Smooth muscle cell of the brain vasculature (primary cell): ENCODE data around the gene CDS1.
"Not testable (repeated sequence)": the region's sequence is repeated elsewhere in the genome, so short reads cannot be mapped to it uniquely, and the experiment has no call there.

Source experiments
- DNase-seq: peaks from one replicate; pipeline ENCODE4 v3.0.0-alpha.2; 2012; ENCODE audit warnings: low read depth, low spot score

CDS1 gene

GRCh38 chr4:84611531-84611930 lies 28.6 kb downstream of the CDS1 start:
- no peak for DNase-seq

DNA sequence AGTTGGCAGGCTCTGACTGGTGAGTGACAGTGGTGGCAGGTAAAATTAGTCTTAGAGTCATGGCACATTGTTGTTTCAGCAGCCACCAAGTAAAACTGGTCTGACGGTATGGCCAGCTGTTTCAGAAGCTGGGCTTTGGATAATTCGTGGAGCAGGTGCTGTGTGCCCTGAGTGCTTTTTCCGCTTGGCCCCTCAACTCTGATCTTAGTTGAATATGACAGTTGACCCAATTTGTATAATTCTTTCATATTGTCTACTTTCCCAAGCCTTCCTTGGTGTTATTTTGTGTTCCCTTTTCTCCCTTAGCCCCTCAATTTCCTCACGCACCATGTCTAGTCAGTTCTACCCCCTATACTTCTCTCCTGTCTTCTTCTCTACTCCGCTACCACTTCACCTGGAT lies 32.0 kb downstream of the CDS1 start:
- DNase-seq, result no peak

DNA sequence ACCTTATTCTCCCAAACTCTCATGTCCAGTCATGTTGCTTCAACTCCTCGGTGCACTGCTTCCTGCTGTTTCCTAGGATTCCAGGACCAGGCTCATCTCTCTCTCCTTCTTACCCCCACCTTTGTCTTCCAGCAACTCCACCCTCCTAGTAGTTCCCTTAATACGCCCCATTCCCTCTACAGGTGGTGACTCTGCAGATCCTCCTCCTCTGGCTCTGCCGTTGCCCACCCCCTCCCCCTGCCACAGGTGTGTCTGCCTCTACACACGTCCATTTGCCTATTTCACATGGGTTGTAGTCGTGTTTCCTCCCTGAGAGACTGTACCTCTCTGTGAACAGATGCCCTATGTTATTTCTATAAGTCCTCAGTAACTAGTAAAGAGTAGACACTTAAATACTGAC lies 32.4 kb downstream of the CDS1 start:
- DNase-seq, result no peak

GRCh38 chr4:84622959-84623358 lies 40.0 kb downstream of the CDS1 start:
- DNase-seq, result no peak

DNA sequence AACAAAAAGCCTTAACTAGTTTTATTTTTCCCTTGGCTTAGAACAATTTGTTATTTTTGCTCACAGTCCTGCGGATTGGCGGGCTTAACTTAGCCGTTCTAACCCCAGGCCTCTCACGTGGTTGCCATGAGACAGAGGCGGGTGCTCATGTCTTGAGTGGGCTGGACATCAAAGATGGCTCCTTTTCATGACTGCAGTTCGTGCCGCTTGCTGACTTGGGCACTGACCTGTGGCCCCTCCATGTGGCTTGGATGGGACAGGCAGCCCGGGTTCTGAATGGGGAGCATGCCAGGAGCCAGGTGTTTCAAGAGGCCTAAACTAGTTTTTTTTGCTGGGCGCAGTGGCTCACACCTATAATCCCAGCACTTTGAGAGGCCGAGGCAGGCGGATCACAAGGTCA lies 40.7 kb downstream of the CDS1 start:
- no peak for DNase-seq

GRCh38 chr4:84626673-84627072 lies 43.7 kb downstream of the CDS1 start:
- DNase-seq, result no peak

DNA sequence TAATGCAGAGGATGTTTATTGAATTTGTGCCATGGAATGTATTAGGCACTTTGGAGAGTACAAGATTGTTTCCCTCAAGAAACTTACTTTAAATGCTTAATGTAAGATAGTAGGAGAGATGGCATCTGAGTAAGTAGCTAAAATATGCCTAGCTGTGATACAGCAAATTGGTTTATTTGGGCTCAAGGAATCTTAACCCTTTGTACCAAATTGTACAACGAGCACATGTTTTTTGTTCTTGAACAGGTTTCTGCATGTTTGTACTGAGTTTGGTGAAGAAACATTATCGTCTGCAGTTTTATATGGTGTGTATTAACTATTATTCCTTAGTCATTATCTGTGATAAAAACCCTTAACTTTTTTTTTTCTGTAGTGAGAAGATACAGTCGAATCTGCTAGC lies 48.6 kb downstream of the CDS1 start:
- no peak for DNase-seq

DNA sequence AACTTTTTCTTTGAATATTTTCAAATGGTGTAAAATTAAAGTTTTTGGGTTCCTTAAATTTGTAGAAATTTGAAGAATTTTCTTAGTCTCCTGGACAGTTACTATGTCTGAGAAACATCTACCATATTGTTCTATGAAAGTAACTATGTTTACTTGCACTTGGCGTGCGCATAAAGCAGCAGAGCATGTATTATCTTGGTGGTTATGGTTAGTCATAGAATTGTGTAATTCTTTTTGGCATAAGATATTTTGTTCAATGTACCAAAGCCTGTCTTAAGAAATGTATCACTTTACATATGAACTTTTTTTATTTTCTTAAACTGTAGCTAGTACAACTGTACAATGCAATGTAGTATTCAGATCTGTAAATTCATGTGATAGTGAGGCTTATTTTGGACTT lies 49.2 kb downstream of the CDS1 start:
- no peak for DNase-seq

GRCh38 chr4:84634961-84635360 lies 52.0 kb downstream of the CDS1 start:
- no peak for DNase-seq

GRCh38 chr4:84638092-84638491 lies 55.2 kb downstream of the CDS1 start:
- no peak for DNase-seq

DNA sequence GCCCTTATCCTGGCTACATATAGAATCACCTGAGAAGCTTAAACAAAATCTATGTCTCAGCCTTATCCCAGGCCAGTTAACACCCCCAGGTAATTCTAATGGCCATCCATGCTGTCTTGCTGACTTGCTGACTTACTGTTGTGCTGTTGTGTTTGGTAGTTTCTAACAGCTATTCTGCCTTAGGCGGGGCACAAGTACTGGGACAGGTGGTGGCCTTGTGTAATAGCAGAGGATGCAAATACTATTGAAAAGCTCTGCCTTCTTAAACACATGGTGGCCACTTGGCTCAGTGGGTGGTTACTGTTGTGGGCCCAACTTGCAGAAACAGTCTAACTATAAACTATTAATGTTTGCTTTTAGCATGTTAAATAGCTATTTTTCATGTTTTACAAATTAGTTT lies 56.2 kb downstream of the CDS1 start:
- DNase-seq, result no peak

- DNase-seq, result no peak
Observed at GRCh38 chr4:84644087-84644486, 61.2 kb downstream of the CDS1 start.

DNA sequence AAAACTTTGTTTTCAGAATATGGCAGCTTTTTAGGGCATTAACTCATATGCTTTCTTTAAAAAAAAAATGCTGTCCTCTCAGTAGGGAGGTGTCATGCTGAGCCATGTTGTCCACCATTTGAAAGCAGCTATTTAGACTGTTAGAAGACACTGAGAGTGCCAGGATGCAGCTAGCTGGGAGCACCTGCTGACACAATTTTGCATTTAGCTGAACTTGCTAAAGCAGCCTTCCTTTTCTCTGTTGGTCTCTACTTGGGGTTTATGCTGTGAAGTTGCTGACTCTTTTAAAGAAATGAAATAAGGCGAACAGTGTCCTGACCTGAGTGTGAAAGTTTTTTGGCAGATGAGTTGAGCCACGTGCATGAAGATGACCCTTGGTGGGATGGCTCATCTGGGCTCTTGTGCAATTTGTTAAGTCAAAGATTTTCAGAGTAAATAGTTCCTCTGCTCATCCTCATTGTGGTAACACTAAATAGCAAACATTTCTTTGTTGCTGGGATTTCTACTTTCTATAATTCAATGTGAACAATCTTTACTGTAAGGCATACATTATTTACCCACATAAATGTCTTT lies 64.5 kb downstream of the CDS1 start:
- peak; percentile 44 for DNase-seq

DNA sequence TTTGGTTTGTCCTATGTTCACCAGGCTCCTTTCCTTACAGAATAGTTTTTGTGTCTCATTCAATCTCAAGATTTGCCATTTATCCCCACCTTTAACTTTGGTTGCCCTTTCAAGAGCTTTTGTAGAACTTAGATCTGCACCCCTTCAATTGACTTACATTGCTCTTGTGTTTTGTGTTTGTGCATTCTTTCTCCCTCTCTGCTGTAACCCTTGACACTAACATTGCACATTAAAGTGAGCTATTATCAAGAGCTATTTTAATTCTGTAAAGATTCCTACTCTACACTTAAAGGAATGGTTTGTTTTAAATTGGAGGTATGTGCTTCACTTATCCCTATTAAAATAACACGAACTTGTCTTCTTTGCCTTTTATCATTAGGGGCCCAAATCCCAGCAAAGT lies 65.3 kb downstream of the CDS1 start:
- DNase-seq, result no peak

DNA sequence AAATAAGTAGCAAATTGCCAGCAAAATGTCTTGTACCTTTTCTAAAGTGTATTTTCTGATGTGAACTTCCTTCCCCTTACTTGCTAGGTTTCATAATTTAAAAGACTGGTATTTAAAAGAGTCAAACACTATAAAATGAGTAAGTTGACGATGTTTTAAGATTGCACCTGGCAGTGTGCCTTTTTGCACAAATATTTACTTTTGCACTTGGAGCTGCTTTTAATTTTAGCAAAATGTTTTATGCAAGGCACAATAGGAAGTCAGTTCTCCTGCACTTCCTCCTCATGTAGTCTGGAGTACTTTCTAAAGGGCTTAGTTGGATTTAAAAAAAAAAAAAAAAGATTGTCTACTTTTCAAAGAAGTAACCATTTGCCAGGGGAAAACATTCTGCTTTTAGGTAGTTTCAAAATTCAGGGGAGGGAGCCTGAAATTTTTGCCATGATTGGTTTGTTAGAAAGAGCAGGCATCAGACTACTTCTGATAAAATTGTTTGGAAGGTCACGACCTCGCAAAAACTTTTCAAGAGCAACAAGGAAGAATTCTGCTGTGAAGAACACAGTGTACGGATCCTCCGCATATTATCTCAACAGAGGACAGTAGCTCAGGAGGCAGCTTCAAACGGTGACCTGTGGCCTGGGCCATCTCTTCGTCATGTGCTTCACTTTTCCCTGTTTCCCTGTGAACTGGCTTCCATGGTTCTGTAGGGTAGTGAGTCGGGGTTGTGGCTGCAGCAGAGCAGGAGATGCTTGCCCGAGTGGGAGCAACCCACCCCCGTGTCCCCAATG lies 66.1 kb downstream of the CDS1 start:
- no peak for DNase-seq

DNA sequence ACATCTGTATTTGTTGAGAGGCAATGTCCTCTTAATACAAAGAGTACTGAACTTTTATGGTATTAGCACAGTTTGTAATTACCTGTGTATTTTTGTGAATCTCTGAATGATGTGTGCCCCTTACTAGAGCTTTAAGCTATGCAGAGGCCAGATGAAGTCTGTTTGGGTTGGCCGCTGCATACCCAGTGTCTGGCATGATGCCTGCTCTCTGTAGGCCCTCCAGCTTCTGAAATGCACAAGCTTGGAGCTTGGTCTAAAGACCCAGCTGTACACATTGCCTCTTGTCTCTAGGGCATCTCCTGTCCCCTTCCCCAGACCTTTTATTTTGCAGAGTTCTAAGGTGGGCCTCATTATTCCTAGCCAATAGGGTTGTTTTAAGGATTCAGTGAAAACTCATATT lies 68.6 kb downstream of the CDS1 start:
- peak; percentile 32 for DNase-seq

GRCh38 chr4:84652478-84652877 lies 69.6 kb downstream of the CDS1 start:
- DNase-seq, result no peak

DNA sequence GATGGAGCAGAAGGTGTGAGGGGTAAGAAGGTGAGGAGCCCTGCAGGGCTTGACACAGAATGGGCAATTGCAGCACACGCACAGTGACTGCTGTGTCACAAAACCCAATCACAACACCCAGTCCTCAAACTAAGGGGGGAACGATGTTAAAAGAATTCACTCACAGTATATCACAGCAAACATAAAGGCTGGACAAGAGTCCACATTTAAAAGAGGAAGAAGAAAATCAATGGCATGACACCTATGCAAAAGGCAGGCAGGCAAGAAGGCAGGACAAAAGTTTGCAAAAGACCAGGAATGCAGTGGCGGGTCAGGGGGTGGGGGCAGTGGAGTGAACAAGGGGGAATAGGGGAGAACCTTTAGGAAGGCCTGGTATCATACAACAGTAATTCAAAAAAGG lies 77.7 kb downstream of the CDS1 start:
- DNase-seq, result no peak

GRCh38 chr4:84661191-84661939 lies 78.4 kb downstream of the CDS1 start:
- DNase-seq, result no peak

GRCh38 chr4:84664767-84665166 lies 81.8 kb downstream of the CDS1 start:
- DNase-seq, result not testable (repeated sequence)

GRCh38 chr4:84666439-84666838 lies 83.5 kb downstream of the CDS1 start:
- DNase-seq, result no peak

DNA sequence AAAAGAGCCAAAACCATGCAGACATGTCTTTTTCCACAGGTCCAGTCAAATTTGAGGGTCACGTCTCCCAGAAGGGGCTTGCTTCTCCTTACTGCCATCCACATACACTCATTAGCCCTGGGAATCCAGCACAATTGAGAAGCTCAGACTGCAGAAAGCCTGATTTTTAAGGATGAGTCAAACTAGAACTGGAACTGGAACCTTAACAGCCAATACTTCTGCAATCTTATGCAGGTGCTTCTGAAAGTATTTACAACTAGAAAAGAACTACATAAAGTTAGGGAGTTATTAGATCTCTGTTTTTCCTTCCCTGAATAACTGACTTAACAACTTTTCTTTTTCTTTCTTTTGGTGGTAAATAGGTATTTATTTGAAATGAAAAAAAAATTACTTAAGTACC lies 86.3 kb downstream of the CDS1 start:
- no peak for DNase-seq

DNA sequence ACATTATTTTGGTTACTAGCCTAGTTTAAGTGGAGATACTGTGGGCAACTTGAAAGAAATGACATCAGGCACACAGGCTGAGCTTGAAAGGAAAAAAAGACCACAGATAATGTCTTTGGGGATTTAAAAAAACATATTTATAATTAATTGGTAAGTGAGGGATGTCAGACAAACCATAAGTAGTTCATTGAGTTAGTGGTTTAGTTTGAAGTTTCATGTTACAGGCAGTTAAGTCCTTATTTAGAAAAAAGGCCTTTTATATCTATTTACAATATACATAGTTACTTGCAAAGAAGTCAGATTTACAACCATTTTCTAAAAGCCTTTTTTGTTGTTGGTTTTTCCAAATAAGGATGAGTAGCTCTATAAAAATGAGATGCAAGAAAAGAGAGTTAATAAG lies 89.2 kb downstream of the CDS1 start:
- no peak for DNase-seq
